SU-DHL-6 (cell line): ENCODE results near the gene DENND2C.

Source experiments
- H2AFZ ChIP-seq: fragments of 200-600 bp; sonication (generic); 2 replicates; pipeline ENCODE4 v1.6.1; 2014; ENCODE audit warnings: low read depth, mild to moderate bottlenecking, moderate library complexity, mixed read lengths, antibody characterized with exemption, low read length; ENCODE audit not compliant: severe bottlenecking
- H3F3A ChIP-seq: fragments of 200-600 bp; shearing (Covaris generic); 2 replicates; pipeline ENCODE4 v1.6.0; 2016; ENCODE audit warnings: antibody characterized with exemption, mild to moderate bottlenecking; ENCODE audit not compliant: insufficient read depth
- H3K27ac ChIP-seq: fragments of 200-600 bp; sonication (generic); 2 replicates; pipeline ENCODE4 v1.5.1; 2016; ENCODE audit warnings: low read depth, mild to moderate bottlenecking, low read length, moderate library complexity, mixed read lengths
- H3K27me3 ChIP-seq: fragments of 200-600 bp; sonication (generic), shearing (Covaris generic); 2 replicates; pipeline ENCODE4 v1.6.0; 2014; ENCODE audit warnings: mild to moderate bottlenecking, low read length
- H3K36me3 ChIP-seq: fragments of 200-600 bp; sonication (generic); 2 replicates; pipeline ENCODE4 v1.6.1; 2014; ENCODE audit warnings: mild to moderate bottlenecking, low read length, mixed read lengths
- H3K4me2 ChIP-seq: fragments of 300-600, 200-600 bp; shearing (Covaris generic), sonication (generic); 2 replicates; pipeline ENCODE4 v1.6.0; 2014; ENCODE audit warnings: low read length, low read depth, mild to moderate bottlenecking; ENCODE audit not compliant: poor library complexity, severe bottlenecking
- H3K4me3 ChIP-seq: fragments of 200-600 bp; sonication (generic); 2 replicates; pipeline ENCODE4 v1.5.1; 2014; ENCODE audit warnings: antibody characterized with exemption, low read length, mild to moderate bottlenecking, mixed read lengths; ENCODE audit not compliant: insufficient read depth, poor library complexity, severe bottlenecking
- H3K79me2 ChIP-seq: fragments of 200-600 bp; sonication (generic); 2 replicates; pipeline ENCODE4 v1.6.1; 2014; ENCODE audit warnings: mild to moderate bottlenecking, low read length, moderate library complexity; ENCODE audit not compliant: insufficient read depth
- H3K9ac ChIP-seq: fragments of 200-600 bp; sonication (generic); 2 replicates; pipeline ENCODE4 v1.7.0; 2014; ENCODE audit warnings: mild to moderate bottlenecking, low read length
- H3K9me2 ChIP-seq: fragments of 200-600 bp; sonication (generic); replicated peaks from 2 replicates; pipeline ENCODE4 v1.6.1; 2014; ENCODE audit warnings: low read length; ENCODE audit not compliant: insufficient read depth
- H3K9me3 ChIP-seq: fragments of 200-600 bp; sonication (generic); 2 replicates; pipeline ENCODE4 v1.6.1; 2014; ENCODE audit warnings: low read length, mixed read lengths; ENCODE audit not compliant: insufficient read depth
- H4K20me1 ChIP-seq: fragments of 200-600 bp; sonication (generic); 2 replicates; pipeline ENCODE4 v1.6.1; 2014; ENCODE audit warnings: low read depth, mild to moderate bottlenecking, antibody characterized with exemption, low read length, moderate library complexity, mixed read lengths
- CTCF ChIP-seq: fragments of 200-600 bp; sonication (generic); IDR thresholded peaks from one replicate; pipeline ENCODE4 v1.5.1; 2017; ENCODE audit warnings: antibody characterized with exemption, mild to moderate bottlenecking, low read length, moderate library complexity; ENCODE audit not compliant: insufficient read depth, poor library complexity, severe bottlenecking
- EZH2phosphoT487 ChIP-seq: fragments of 200-600 bp; sonication (generic), shearing (Covaris generic); conservative IDR thresholded peaks from 2 replicates; pipeline ENCODE4 v1.6.1; 2018; ENCODE audit warnings: mild to moderate bottlenecking, antibody characterized with exemption, low read length, moderate library complexity, mixed read lengths

Gene DENND2C

DNA sequence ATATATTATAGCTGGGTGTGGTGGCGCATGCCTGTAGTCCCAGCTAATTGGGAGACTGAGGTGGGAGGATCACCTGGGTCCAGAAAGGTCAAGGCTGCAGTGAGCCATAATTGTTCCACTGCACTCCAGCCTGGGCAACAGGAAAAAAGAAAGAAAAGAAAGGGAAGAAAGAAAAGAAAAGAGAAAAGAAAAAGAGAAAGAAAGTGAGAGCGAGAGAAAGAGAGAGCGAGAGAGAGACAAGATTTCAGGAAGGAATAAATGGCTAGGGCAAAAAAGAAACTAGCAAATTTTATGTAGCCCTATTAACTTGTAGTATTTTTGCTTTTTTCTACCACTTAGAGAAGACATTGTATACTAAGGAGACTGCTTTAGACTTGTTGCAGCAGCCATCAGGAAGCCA lies 40.5 kb upstream of the DENND2C start:
- no peaks in the 10 kb centered on the region for H4K20me1 ChIP-seq
- H3K27ac ChIP-seq = no peak overlapping the region
- H3K4me3 ChIP-seq = no peak overlapping the region
- no peaks in the 10 kb centered on the region for H3K27me3 ChIP-seq
- H3K36me3 ChIP-seq = peaks cover 47% of the 10 kb centered on the region
- no peak overlapping the region for H3K4me2 ChIP-seq
- no peak overlapping the region for H2AFZ ChIP-seq
- H3F3A ChIP-seq = no peaks in the 10 kb centered on the region
- H3K9me2 ChIP-seq = no peaks in the 10 kb centered on the region
- no peaks in the 10 kb centered on the region for H3K9me3 ChIP-seq
- TF ChIP-seq CTCF (no peak), EZH2phosphoT487 (no peak)
- no peak overlapping the region for H3K9ac ChIP-seq
- peaks cover 23% of the 10 kb centered on the region for H3K79me2 ChIP-seq

DNA sequence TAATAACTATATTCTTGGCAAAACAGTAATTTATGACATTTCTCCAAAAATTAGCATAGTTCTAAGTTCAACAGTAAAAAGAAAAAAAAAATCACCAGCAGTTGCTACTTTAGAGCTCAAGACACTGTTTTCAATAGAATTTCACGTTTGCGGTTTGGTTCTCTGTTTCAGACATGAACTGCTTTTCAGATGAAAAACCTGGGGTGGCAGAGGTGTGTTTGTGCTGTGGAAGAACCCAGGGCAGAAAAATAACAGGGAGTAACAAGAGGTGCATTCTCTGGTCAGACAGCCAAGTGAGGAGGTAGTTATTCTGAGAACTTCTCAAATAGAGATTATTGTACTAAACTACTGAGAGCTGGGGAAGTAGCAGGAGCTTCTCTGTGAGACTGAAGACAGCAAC lies 37.8 kb upstream of the DENND2C start:
- Histone ChIP-seq H3K9ac (no peak overlapping the region), H3K79me2 (peaks cover 4% of the 10 kb centered on the region; the same call in 1 of the 2 replicates), H3K36me3 (peaks cover 37% of the 10 kb centered on the region), H3K4me2 (no peak overlapping the region), H3K27me3 (no peaks in the 10 kb centered on the region), H4K20me1 (no peaks in the 10 kb centered on the region), H3K9me3 (no peaks in the 10 kb centered on the region), H3K4me3 (no peak overlapping the region), H3K27ac (no peak overlapping the region), H3K9me2 (no peaks in the 10 kb centered on the region), H3F3A (no peaks in the 10 kb centered on the region; the same call in 1 of the 2 replicates), H2AFZ (no peak overlapping the region)
- TF ChIP-seq EZH2phosphoT487 (no peak), CTCF (no peak)

GRCh38 chr1:114703242-114703641 lies 33.4 kb upstream of the DENND2C start:
- Histone ChIP-seq H3K9me3 (no peaks in the 10 kb centered on the region), H3F3A (no peaks in the 10 kb centered on the region; the same call in 1 of the 2 replicates), H3K4me2 (no peak overlapping the region), H4K20me1 (no peaks in the 10 kb centered on the region), H2AFZ (no peak overlapping the region), H3K27ac (no peak overlapping the region), H3K4me3 (no peak overlapping the region), H3K9ac (no peak overlapping the region), H3K36me3 (peaks cover 29% of the 10 kb centered on the region), H3K27me3 (no peaks in the 10 kb centered on the region), H3K79me2 (no peaks in the 10 kb centered on the region), H3K9me2 (no peaks in the 10 kb centered on the region)
- TF ChIP-seq EZH2phosphoT487 = no peak
- TF ChIP-seq CTCF = no peak
